GM12878 (cell line): Measurements from ENCODE around the gene ANAPC7. TPM values are rescaled to one million over a fixed set of nuclear protein-coding genes. Genes with fewer than 3 reads are reported as not detected.

ENCODE experiments used
- ATAC-seq: fragments of 200-7000 bp; cut with Tn5 transposase; 3 replicates; pipeline ENCODE4 v1.9.1; 2020; ENCODE audit warnings: mild to moderate bottlenecking, moderate library complexity
- BruUV-seq: library from RNA; stranded (reverse); fragments of 400-500 nt; replicated peaks from 2 replicates; lab custom pipeline; 2021; lab: Mats Ljungman, UMichigan
- CTCF ChIA-PET: fragments of 300-600 bp; sonication (Branson Sonifier 250); formaldehyde crosslinking; extraction: SDS; loops from one replicate; lab custom pipeline; 2021; ENCODE audit warnings: inconsistent platforms; lab: Yijun Ruan, JAX
- POLR2A ChIA-PET: fragments of 350-600 bp; formaldehyde crosslinking; extraction: SDS; loops from one replicate; lab custom pipeline; 2021; ENCODE audit warnings: inconsistent platforms; lab: Charles Lee
- RAD21 ChIA-PET: fragments of 300-600 bp; sonication (Branson Sonifier 250); formaldehyde crosslinking; loops from one replicate; lab custom pipeline; 2023; ENCODE audit warnings: antibody characterized with exemption; ENCODE audit not compliant: unreplicated experiment; lab: Charles Lee
- SMC1A ChIA-PET: fragments of 300-600 bp; sonication (Branson Sonifier 250); formaldehyde crosslinking; loops from one replicate; lab custom pipeline; 2023; ENCODE audit not compliant: unreplicated experiment, uncharacterized antibody; lab: Charles Lee
- DNase-seq: peaks from one replicate; pipeline ENCODE4 v3.0.0-alpha.2; 2011; ENCODE audit warnings: low read depth, low spot score
- FAIRE-seq: peaks from 3 replicates; lab custom pipeline; 2011; peaks lifted over from hg19 to GRCh38; lab: Jason Lieb, UNC
- H2AFZ ChIP-seq: 2 replicates; pipeline ENCODE4 v1.6.0; 2011; ENCODE audit warnings: low read depth, low read length, control low read depth; ENCODE audit not compliant: control insufficient read depth
- H3K27ac ChIP-seq: 2 replicates; pipeline ENCODE4 v1.5.1; 2011; ENCODE audit warnings: control low read depth; ENCODE audit not compliant: control insufficient read depth, insufficient read depth
- H3K27me3 ChIP-seq, 2 experiments: replicated peaks in 1 of 2; 2 replicates each; pipeline versions ENCODE4 v1.6.0 to v1.6.1; 2011; ENCODE audit warnings: low read length in 1 of 2; ENCODE audit not compliant: control insufficient read depth in 2 of 2, insufficient read depth in 2 of 2
- H3K36me3 ChIP-seq, 2 experiments: 2 replicates each; pipeline ENCODE4 v1.5.1; 2011; ENCODE audit warnings: low read length in 1 of 2; ENCODE audit not compliant: control insufficient read depth in 2 of 2, insufficient read depth in 2 of 2
- H3K4me1 ChIP-seq: 2 replicates; pipeline ENCODE4 v1.6.1; 2011; ENCODE audit warnings: mild to moderate bottlenecking, low read length, moderate library complexity, mixed read lengths; ENCODE audit not compliant: control insufficient read depth, insufficient read depth
- H3K4me2 ChIP-seq: 2 replicates; pipeline ENCODE4 v1.6.0; 2011; ENCODE audit warnings: control low read depth; ENCODE audit not compliant: control insufficient read depth, insufficient read depth
- H3K4me3 ChIP-seq: fragments of 200-600 bp; sonication (generic); 2 replicates; pipeline ENCODE4 v1.5.1; 2016
- H3K79me2 ChIP-seq: 2 replicates; pipeline ENCODE4 v1.6.0; 2011; ENCODE audit warnings: low read length; ENCODE audit not compliant: control insufficient read depth, insufficient read depth
- H3K9ac ChIP-seq: 2 replicates; pipeline ENCODE4 v1.8.0; 2011; ENCODE audit warnings: low read length, control low read depth, mixed read lengths; ENCODE audit not compliant: control insufficient read depth, insufficient read depth
- H3K9me3 ChIP-seq: replicated peaks from 3 replicates; pipeline ENCODE4 v1.5.1; 2011; ENCODE audit warnings: mild to moderate bottlenecking, low read length; ENCODE audit not compliant: control insufficient read depth, insufficient read depth
- H4K20me1 ChIP-seq: 2 replicates; pipeline ENCODE4 v1.6.0; 2011; ENCODE audit not compliant: control insufficient read depth, insufficient read depth
- BCL11A ChIP-seq: IDR thresholded peaks from 2 replicates; pipeline ENCODE4 v1.6.1; 2011; ENCODE audit warnings: low read depth, low read length
- CTCF ChIP-seq, 3 experiments: IDR thresholded peaks in 2 of 3; conservative IDR thresholded peaks in 1 of 3; 2 replicates each; pipeline ENCODE4 v1.5.1; 2011; ENCODE audit warnings: low read depth in 3 of 3, low read length in 3 of 3, mild to moderate bottlenecking in 3 of 3, control low read depth in 2 of 3, moderate library complexity in 2 of 3, inconsistent platforms in 1 of 3, mixed read lengths in 1 of 3; ENCODE audit not compliant: control insufficient read depth in 2 of 3, insufficient read depth in 1 of 3; ENCODE audit errors: extremely low read depth in 1 of 3
- MTA2 ChIP-seq: fragments of 450-650 bp; IDR thresholded peaks from 2 replicates; pipeline ENCODE4 v1.6.1; 2016; ENCODE audit warnings: low read depth, mild to moderate bottlenecking, moderate library complexity
- NKRF ChIP-seq: fragments of 450-650 bp; conservative IDR thresholded peaks from 2 replicates; pipeline ENCODE4 v1.6.1; 2017; ENCODE audit warnings: mild to moderate bottlenecking, moderate library complexity
- RAD51 ChIP-seq: fragments of 450-650 bp; IDR thresholded peaks from 2 replicates; pipeline ENCODE4 v1.6.1; 2016; ENCODE audit warnings: moderate library complexity, mild to moderate bottlenecking, inconsistent platforms
- REST ChIP-seq: IDR thresholded peaks from 2 replicates; pipeline ENCODE4 v1.6.1; 2012; ENCODE audit warnings: mild to moderate bottlenecking, low read depth, low read length
- YBX1 ChIP-seq: fragments of 450-650 bp; IDR thresholded peaks from 2 replicates; pipeline ENCODE4 v1.6.1; 2016; ENCODE audit warnings: antibody characterized with exemption
- ZBTB40 ChIP-seq: fragments of 450-650 bp; IDR thresholded peaks from 2 replicates; pipeline ENCODE4 v1.6.1; 2016; ENCODE audit warnings: mild to moderate bottlenecking, moderate library complexity, borderline replicate concordance
- WGBS: methylation state at CpG from one replicate; pipeline ENCODE4 v1.1.6; 2016; ENCODE audit warnings: low lambda C conversion rate; ENCODE audit not compliant: insufficient replicate concordance, insufficient coverage; ENCODE audit errors: missing lambda C conversion rate; 5-methylcytosine and 5-hydroxymethylcytosine counted together
- in situ Hi-C: fragments of 300-500 bp; cut with MboI; formaldehyde crosslinking; loops from 9 replicates; pipeline ENCODE4 v1.14.3; 2018; ENCODE audit warnings: mixed read lengths
- intact Hi-C: fragments of 100-400 bp; cut with micrococcal nuclease; formaldehyde crosslinking; loops from one replicate; pipeline ENCODE4 v1.14.2; 2022; ENCODE audit not compliant: unreplicated experiment
- polyA plus RNA-seq, 11 experiments: library from polyadenylated mRNA; depleted of rRNA in 4 of 11; unstranded in 6 of 11; stranded (reverse) in 5 of 11; fragments of >200 nt; fragmentation: Nextera tagmentation in 4 of 11; fragmentation: Illumina TruSeq in 1 of 11; extraction: Ambion mirVana in 4 of 11; extraction: Trizol in 1 of 11; gene quantifications; 1 replicate in 1 of 11; 2 replicates in 10 of 11; pipeline versions ENCODE4 v1.2.1 to v1.2.3, GENCODE V29; 2011 to 2016; ENCODE audit warnings: inconsistent platforms in 2 of 11, missing spikeins in 2 of 11, low read depth in 1 of 11
- total RNA-seq, 4 experiments: library from RNA; depleted of rRNA in 3 of 4; stranded (reverse); fragments of >200 nt in 3 of 4; fragmentation: Illumina TruSeq in 1 of 4; extraction: Trizol in 1 of 4; gene quantifications; 2 replicates each; pipeline versions ENCODE4 v1.2.1 to v1.2.3, GENCODE V29; 2013 to 2021

The ANAPC7 gene
- total and polyA plus RNA-seq, 10 of the 15 experiments (the other 5 are each of a cell fraction or from before 2014, with no cell fraction given) = 24.5 to 77.9 (median 58.6) TPM

- BruUV-seq = no TSS peak
- H3K9me3 ChIP-seq = no peaks in the 10 kb centered on the region
- in situ Hi-C loops = no loop called here
- ChIA-PET SMC1A (interaction anchor here (1.1 to 1.5 kb wide), 5 partner anchors 10 to 317 kb away, joined by 3 to 5 read pairs (median 4); no protein-coding TSS in a partner anchor), POLR2A (no interaction called here), RAD21 (interaction anchor here (1.3 kb wide), 1 partner anchor 65 kb away, joined by 3 read pairs; no protein-coding TSS in a partner anchor), CTCF (interaction anchor here (1.0 to 3.4 kb wide), 4 partner anchors 10 to 324 kb away, joined by 3 to 21 read pairs (median 4); no protein-coding TSS in a partner anchor)
- no peak overlapping the region for H3K4me2 ChIP-seq
- FAIRE-seq (no peak), DNase-seq (no peak), ATAC-seq (no peak)
- WGBS = 22% methylated on average over 3 of the region's 3 CpGs
- no peak overlapping the region for H2AFZ ChIP-seq
- intact Hi-C loops = no loop called here
- no peak overlapping the region for H3K27ac ChIP-seq
- no peaks in the 10 kb centered on the region for H4K20me1 ChIP-seq
- H3K9ac ChIP-seq = no peak overlapping the region
- TF ChIP-seq MTA2 (no peak), YBX1 (no peak), BCL11A (no peak), RAD51 (no peak), CTCF (IDR thresholded peaks at IDR 0.05 in 2 of 3, conservative IDR thresholded peaks at IDR 0.05 in 1 of 3; ENCODE audit: control insufficient read depth in 2 of 3, extremely low read depth in 1 of 3, insufficient read depth in 1 of 3, low read depth in 3 of 3, low read length in 3 of 3) (no peak), ZBTB40 (no peak), REST (no peak), NKRF (no peak)
- H3K79me2 ChIP-seq = no peaks in the 10 kb centered on the region
- no peaks in the 10 kb centered on the region for H3K4me1 ChIP-seq
- H3K27me3 ChIP-seq = no peaks in the 10 kb centered on the region
- no peak overlapping the region for H3K4me3 ChIP-seq
- H3K36me3 ChIP-seq = no peaks in the 10 kb centered on the region
Observed at GRCh38 chr12:110421159-110421661, 17.7 kb upstream of the ANAPC7 start.
